Sigmoid colon (tissue), 4 donors: ENCODE measurements around the gene SMYD4.

ENCODE experiments used
- CTCF ChIP-seq, 4 experiments: fragments of 450-650 bp in 3 of 4; fragments of 200-600 bp in 1 of 4; IDR thresholded peaks; one replicate each; pipeline ENCODE4 v1.5.1; 2016 to 2019; ENCODE audit warnings: antibody characterized with exemption in 4 of 4, mild to moderate bottlenecking in 3 of 4, moderate library complexity in 2 of 4
- EP300 ChIP-seq, 4 donors: sonication (generic); formaldehyde crosslinking; IDR thresholded peaks; one replicate each; pipeline ENCODE4 v1.6.1; 2017; ENCODE audit warnings: antibody characterized with exemption in 4 of 4
- POLR2A ChIP-seq, 2 donors: fragments of 450-650 bp; IDR thresholded peaks; one replicate each; pipeline ENCODE4 v1.6.1; 2016; ENCODE audit warnings: antibody characterized with exemption in 2 of 2, mild to moderate bottlenecking in 2 of 2, moderate library complexity in 2 of 2
- POLR2AphosphoS5 ChIP-seq, 4 donors: sonication (generic); formaldehyde crosslinking; IDR thresholded peaks; one replicate each; pipeline ENCODE4 v1.6.1; 2017; ENCODE audit warnings: antibody characterized with exemption in 4 of 4

- TF ChIP-seq POLR2A (IDR thresholded peaks at IDR 0.05) = no peak
- TF ChIP-seq CTCF (IDR thresholded peaks at IDR 0.05) = no peak
- TF ChIP-seq POLR2AphosphoS5 (IDR thresholded peaks at IDR 0.05) = no peak
- TF ChIP-seq EP300 (IDR thresholded peaks at IDR 0.05) = no peak
Observed at GRCh38 chr17:1808644-1809043, 21.1 kb downstream of the SMYD4 start.
